AG09309 (cell line): ENCODE results near the gene ANLN.
"Not testable (repeated sequence)": the region's sequence is repeated elsewhere in the genome, so short reads cannot be mapped to it uniquely, and the experiment has no call there.

Experiments used
- DNase-seq: peaks from one replicate; pipeline ENCODE4 v3.0.0-alpha.2; 2010; ENCODE audit warnings: low read depth
- H3K4me3 ChIP-seq: 2 replicates; pipeline ENCODE4 v1.5.1; 2011; ENCODE audit warnings: mild to moderate bottlenecking, low read depth, low read length, moderate library complexity; ENCODE audit not compliant: control insufficient read depth
- TF ChIP-seq, protein P1 (sequence below): IDR thresholded peaks from 2 replicates; pipeline ENCODE4 v1.5.1; 2011; ENCODE audit warnings: mild to moderate bottlenecking, low read depth, low read length, inconsistent platforms; ENCODE audit not compliant: insufficient read depth, control insufficient read depth; ENCODE audit errors: missing control alignments

Gene ANLN

GRCh38 chr7:36372156-36372555 lies 17.5 kb upstream of the ANLN start:
- H3K4me3 ChIP-seq = no peak overlapping the region
- TF ChIP-seq, protein P1, sequence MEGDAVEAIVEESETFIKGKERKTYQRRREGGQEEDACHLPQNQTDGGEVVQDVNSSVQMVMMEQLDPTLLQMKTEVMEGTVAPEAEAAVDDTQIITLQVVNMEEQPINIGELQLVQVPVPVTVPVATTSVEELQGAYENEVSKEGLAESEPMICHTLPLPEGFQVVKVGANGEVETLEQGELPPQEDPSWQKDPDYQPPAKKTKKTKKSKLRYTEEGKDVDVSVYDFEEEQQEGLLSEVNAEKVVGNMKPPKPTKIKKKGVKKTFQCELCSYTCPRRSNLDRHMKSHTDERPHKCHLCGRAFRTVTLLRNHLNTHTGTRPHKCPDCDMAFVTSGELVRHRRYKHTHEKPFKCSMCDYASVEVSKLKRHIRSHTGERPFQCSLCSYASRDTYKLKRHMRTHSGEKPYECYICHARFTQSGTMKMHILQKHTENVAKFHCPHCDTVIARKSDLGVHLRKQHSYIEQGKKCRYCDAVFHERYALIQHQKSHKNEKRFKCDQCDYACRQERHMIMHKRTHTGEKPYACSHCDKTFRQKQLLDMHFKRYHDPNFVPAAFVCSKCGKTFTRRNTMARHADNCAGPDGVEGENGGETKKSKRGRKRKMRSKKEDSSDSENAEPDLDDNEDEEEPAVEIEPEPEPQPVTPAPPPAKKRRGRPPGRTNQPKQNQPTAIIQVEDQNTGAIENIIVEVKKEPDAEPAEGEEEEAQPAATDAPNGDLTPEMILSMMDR = no peak
- DNase-seq = no peak

DNA sequence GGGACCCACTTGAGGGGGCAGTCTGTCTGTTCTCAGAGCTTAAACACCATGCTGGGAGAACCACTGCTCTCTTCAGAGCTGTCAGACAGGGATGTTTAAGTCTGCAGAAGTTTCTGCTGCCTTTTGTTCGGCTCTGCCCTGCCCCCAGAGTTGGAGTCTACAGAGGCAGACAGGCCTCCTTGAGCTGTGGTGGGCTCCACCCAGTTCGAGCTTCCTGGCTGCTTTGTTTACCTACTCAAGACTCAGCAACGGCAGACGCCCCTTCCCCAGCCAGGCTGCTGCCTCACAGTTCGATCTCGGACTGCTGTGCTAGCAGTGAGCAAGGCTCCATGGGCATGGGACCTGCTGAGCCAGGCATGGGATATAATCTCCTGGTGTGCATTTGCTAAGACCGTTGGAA lies 11.1 kb upstream of the ANLN start:
- H3K4me3 ChIP-seq, DNase-seq: not testable (repeated sequence)

DNA sequence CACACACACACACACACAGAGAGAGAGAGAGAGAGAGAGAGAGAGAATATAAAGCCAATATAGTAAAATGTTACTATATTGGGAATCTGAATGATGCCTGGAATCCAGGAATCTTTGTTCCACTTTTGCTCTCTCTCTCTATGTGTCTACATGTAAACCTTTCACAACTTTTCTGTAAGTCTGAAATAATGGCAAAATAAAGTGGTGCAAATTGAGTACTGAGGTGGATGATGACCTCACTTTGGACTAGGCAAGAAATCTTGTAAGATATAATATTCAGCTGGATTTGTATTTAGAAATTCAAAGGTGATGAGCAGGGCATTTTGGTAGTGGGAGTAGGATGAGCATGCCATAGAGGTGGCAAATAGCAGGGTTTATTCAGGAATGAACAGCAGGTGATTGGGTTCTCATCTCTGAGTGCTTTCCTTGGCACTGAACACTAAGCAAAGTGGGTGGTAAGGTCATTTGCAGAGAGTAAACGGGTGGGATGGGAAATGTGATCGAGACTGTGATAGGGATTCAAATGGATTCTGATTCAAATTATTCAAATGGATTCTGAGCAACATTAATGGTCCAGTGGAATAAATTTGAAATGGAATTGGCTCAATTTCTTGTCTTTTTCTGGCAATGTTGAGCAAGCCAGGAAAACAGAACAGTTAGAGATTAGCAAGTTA lies 9.7 kb upstream of the ANLN start:
- TF ChIP-seq, protein P1 = no peak
- DNase-seq = no peak
- no peak overlapping the region for H3K4me3 ChIP-seq

- DNase-seq = no peak
- H3K4me3 ChIP-seq = no peak overlapping the region
- TF ChIP-seq, protein P1 = no peak
Measured at GRCh38 chr7:36381056-36381455, 8.6 kb upstream of the ANLN start.

GRCh38 chr7:36383284-36383683 lies 6.4 kb upstream of the ANLN start:
- not testable (repeated sequence) for DNase-seq, H3K4me3 ChIP-seq

GRCh38 chr7:36385646-36386045 lies 4.0 kb upstream of the ANLN start:
- DNase-seq, H3K4me3 ChIP-seq: not testable (repeated sequence)

GRCh38 chr7:36387435-36388231 lies 2.0 kb upstream of the ANLN start:
- TF ChIP-seq, protein P1 = no peak
- no peak overlapping the region for H3K4me3 ChIP-seq

GRCh38 chr7:36388423-36388822 lies 1.2 kb upstream of the ANLN start:
- TF ChIP-seq, protein P1 = no peak
- H3K4me3 ChIP-seq = no peak overlapping the region
- no peak for DNase-seq

More at GRCh38 chr7:36387435-36388231, 2.0 kb upstream of the ANLN start:
- no peak for DNase-seq
